CD4-positive, alpha-beta memory T cell (primary cell): Measurements from ENCODE around the gene CCNO. TPM values are rescaled to one million over a fixed set of nuclear protein-coding genes. Genes with fewer than 3 reads are reported as not detected.
A peak's percentile ranks its signal among the peaks of the same experiment; 100 is the strongest.

Experiments used
- CTCF ChIA-PET: fragments of 350-600 bp; sonication (Branson Sonifier 250); formaldehyde crosslinking; loops from one replicate; lab custom pipeline; 2021; ENCODE audit warnings: inconsistent platforms; ENCODE audit not compliant: partially characterized antibody; lab: Charles Lee
- POLR2A ChIA-PET: fragments of 350-600 bp; sonication (Branson Sonifier 250); formaldehyde crosslinking; loops from one replicate; lab custom pipeline; 2021; ENCODE audit not compliant: partially characterized antibody; lab: Charles Lee
- DNase-seq, 5 donors: peaks; one replicate each; pipeline versions ENCODE4 v3.0.0 to v3.0.0-alpha.2; 2020 to 2022; ENCODE audit warnings: mixed read lengths in 1 of 5
- H3K27ac ChIP-seq: one replicate; pipeline ENCODE4 v1.7.0; 2013; ENCODE audit warnings: low read depth, low read length
- H3K27me3 ChIP-seq: 2 replicates; pipeline ENCODE4 v1.7.0; 2013; ENCODE audit warnings: mild to moderate bottlenecking, low read length, moderate library complexity; ENCODE audit not compliant: insufficient read depth
- H3K36me3 ChIP-seq: 2 replicates; pipeline ENCODE4 v1.7.0; 2013; ENCODE audit warnings: mild to moderate bottlenecking, low read length, moderate library complexity; ENCODE audit not compliant: insufficient read depth
- H3K4me1 ChIP-seq: 2 replicates; pipeline ENCODE4 v1.7.0; 2013; ENCODE audit warnings: mild to moderate bottlenecking, low read length, moderate library complexity; ENCODE audit not compliant: insufficient read depth
- H3K4me3 ChIP-seq, 2 donors: one replicate each; pipeline ENCODE4 v1.7.0; 2013; ENCODE audit warnings: low read length in 2 of 2, mild to moderate bottlenecking in 1 of 2
- H3K9me3 ChIP-seq, 2 donors: one replicate each; pipeline ENCODE4 v1.7.0; 2013; ENCODE audit warnings: low read length in 2 of 2, control low read depth in 1 of 2; ENCODE audit not compliant: control insufficient read depth in 1 of 2
- H3K27ac Mint-ChIP-seq, 7 donors: one replicate each; pipeline ENCODE4 v1.8.0; 2020 to 2021; ENCODE audit warnings: mixed read lengths in 7 of 7, mild to moderate bottlenecking in 6 of 7, inconsistent platforms in 3 of 7, moderate library complexity in 3 of 7
- H3K27me3 Mint-ChIP-seq, 2 donors: one replicate each; pipeline ENCODE4 v1.8.0; 2020 to 2021; ENCODE audit warnings: mixed read lengths in 2 of 2
- H3K36me3 Mint-ChIP-seq, 2 donors: one replicate each; pipeline ENCODE4 v1.8.0; 2020 to 2021; ENCODE audit warnings: mixed read lengths in 2 of 2, inconsistent platforms in 1 of 2, mild to moderate bottlenecking in 1 of 2
- H3K4me1 Mint-ChIP-seq, 4 donors: one replicate each; pipeline ENCODE4 v1.8.0; 2020 to 2021; ENCODE audit warnings: mixed read lengths in 4 of 4, mild to moderate bottlenecking in 1 of 4
- H3K4me3 Mint-ChIP-seq, 8 donors: one replicate each; pipeline ENCODE4 v1.8.0; 2020 to 2021; ENCODE audit warnings: mixed read lengths in 8 of 8, mild to moderate bottlenecking in 7 of 8, moderate library complexity in 6 of 8, inconsistent platforms in 3 of 8
- H3K9me3 Mint-ChIP-seq, 8 donors: one replicate each; pipeline ENCODE4 v1.8.0; 2020 to 2021; ENCODE audit warnings: mixed read lengths in 8 of 8, mild to moderate bottlenecking in 5 of 8, inconsistent platforms in 3 of 8, moderate library complexity in 1 of 8
- intact Hi-C: fragments of 100-400 bp; cut with micrococcal nuclease; formaldehyde crosslinking; loops from one replicate; pipeline ENCODE4 v1.15.1; 2023
- polyA plus RNA-seq, 2 donors: library from polyadenylated mRNA; unstranded; fragments of 300-500 nt; fragmentation: Illumina TruSeq; gene quantifications; one replicate each; pipeline ENCODE4 v1.2.3, GENCODE V29; 2021
- total RNA-seq, 2 experiments: library from RNA; stranded (reverse); gene quantifications; one replicate each; pipeline ENCODE4 v1.2.3, GENCODE V29; 2021

CCNO gene
- total and polyA plus RNA-seq, 4 experiments from 2014 or later, result not detected

DNA sequence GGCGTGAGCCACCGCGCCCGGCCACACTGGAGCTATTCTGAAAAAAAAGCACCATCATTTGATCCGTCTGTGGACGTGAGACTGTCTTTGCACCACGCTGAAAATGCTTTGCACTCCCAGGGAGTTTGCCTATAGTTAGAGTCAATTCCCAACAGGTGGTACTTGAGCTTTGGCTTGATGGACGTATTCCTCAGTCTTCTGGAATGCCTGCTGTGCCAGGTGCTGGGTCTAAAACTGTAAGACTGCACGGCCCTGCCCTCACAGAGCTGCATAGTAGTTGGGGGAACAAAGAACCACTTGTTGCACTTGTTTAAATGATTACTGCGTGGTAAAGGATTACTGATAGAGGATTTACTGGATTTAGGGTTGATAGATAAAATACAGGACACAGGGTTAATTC is 3.4 kb upstream of the CCNO start:
- no peak overlapping the region for H3K4me3 ChIP-seq
- H3K27me3 ChIP-seq, result peaks cover 24% of the 10 kb centered on the region
- intact Hi-C loops, result no loop called here
- H3K4me1 ChIP-seq, result peaks cover 20% of the 10 kb centered on the region
- H3K4me1 Mint-ChIP-seq, result peaks cover 10 to 23% (median 16%) of the 10 kb centered on the region in 4 donors
- POLR2A ChIA-PET, result no interaction called here
- H3K27me3 Mint-ChIP-seq, result peaks cover 26 to 27% of the 10 kb centered on the region in 2 donors
- CTCF ChIA-PET, result no interaction called here
- H3K27ac Mint-ChIP-seq, result no peak overlapping the region
- no peaks in the 10 kb centered on the region for H3K36me3 Mint-ChIP-seq
- no peaks in the 10 kb centered on the region for H3K9me3 ChIP-seq
- peak overlapping the region in 1 of 8 donors; percentile 20 for H3K4me3 Mint-ChIP-seq
- H3K9me3 Mint-ChIP-seq, result no peaks in the 10 kb centered on the region
- no peak for DNase-seq
- H3K27ac ChIP-seq, result no peak overlapping the region
- H3K36me3 ChIP-seq, result no peaks in the 10 kb centered on the region

DNA sequence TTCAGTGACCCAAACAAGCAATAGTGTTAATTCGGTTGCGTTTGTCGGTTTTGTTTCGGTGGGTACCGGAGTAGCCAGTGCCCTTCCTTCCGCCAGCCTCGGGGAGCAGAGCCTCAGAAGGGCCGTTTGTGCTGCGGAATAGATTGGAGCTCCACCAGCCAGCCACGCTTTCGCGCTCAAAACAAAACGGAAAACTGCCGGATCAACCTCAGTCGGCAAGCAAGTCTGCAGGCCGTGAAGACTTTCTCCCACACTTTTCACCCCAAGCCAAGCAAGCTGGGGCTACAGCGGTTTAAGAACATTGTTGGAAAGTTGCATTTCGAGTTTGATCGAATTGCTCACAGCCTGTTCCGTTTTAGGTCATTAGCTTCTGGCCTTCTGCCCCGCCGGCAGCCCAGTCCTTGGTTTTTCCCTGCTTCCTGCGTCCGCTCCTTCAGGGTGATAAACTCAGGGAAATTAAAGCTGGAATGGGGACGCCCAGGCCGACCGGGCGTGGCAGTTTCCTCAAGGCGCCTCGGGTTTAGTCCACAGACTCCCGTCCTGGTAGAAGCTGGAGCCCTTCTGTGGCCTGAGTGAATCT is 803 bp upstream of the CCNO start:
- Mint-ChIP-seq H3K9me3 (no peaks in the 10 kb centered on the region), H3K27me3 (peaks cover 43 to 51% of the 10 kb centered on the region in 2 donors)
- no peak for DNase-seq

DNA sequence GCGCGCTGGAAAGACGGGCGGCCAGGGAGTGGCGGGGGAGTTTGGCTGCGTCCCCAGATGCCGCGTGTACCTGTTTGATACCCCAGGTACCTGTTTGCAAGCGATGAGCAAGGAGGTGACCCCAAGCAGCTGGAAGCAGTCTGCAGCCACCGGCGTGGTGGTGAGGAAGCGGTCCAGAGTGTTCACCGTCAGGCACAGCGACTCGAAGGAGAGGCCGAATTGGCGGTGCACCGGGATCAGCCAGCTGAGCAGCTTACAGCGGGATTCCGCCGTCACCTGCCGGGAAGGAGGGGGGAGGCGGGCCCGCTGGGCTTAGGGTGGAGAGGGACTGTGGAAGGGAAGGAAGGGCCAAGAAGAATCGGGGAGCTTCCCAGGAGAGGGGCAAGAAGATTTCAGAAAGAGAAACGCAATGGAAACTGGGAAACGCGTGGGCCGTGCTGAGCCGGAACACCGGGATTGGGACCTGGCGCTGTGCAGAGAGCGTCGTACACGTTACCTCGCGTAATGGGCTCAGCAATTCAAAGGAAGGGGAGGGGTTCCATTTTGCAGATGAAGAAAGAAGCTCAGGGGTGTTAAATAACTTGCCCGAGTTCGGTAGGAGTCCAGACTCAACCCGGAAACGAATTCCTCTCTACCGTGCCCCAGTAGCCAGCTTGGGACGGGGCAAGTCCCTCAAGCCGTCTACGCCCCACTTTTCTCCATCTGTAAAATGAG is 980 bp downstream of the CCNO start:
- Histone ChIP-seq H3K4me3 (peak overlapping the region; percentile 42 to 46), H3K9me3 (no peaks in the 10 kb centered on the region), H3K4me1 (peaks cover 40% of the 10 kb centered on the region), H3K27me3 (peaks cover 63% of the 10 kb centered on the region), H3K36me3 (no peaks in the 10 kb centered on the region), H3K27ac (no peak overlapping the region)
- intact Hi-C loops, result loop anchor here (5.0 kb wide), 1 partner anchor 75 kb away; the partner anchor contains the start of genes DHX29 and MTREX
- ChIA-PET POLR2A (interaction anchor here (0.7 to 1.7 kb wide), 7 partner anchors 9 to 75 kb away, joined by 3 to 7 read pairs (median 4); partner anchors contain the start of genes DHX29 and MTREX), CTCF (interaction anchor here (0.6 to 1.6 kb wide), 7 partner anchors 14 to 314 kb away, joined by 3 to 5 read pairs (median 3); partner anchors contain the start of gene DHX29)
- peak overlapping the region in 2 of 7 donors; percentile 55 to 65 for H3K27ac Mint-ChIP-seq
- DNase-seq, result peak in 1 of 5 donors; percentile 9
- peaks cover 58 to 67% of the 10 kb centered on the region in 2 donors for H3K27me3 Mint-ChIP-seq
- H3K4me1 Mint-ChIP-seq, result peaks cover 22 to 45% (median 37%) of the 10 kb centered on the region in 4 donors
- no peaks in the 10 kb centered on the region for H3K9me3 Mint-ChIP-seq
- no peaks in the 10 kb centered on the region for H3K36me3 Mint-ChIP-seq
- H3K4me3 Mint-ChIP-seq, result peak overlapping the region; percentile 68 to 92 (median 86)

More for the DNA sequence above, 803 bp upstream of the CCNO start:
- Mint-ChIP-seq H3K27ac (peak overlapping the region in 3 of 7 donors; percentile 17 to 58 (median 53)), H3K4me3 (peak overlapping the region; percentile 80 to 94 (median 89)), H3K36me3 (no peaks in the 10 kb centered on the region), H3K4me1 (peaks cover 18 to 38% (median 30%) of the 10 kb centered on the region in 4 donors)
- Histone ChIP-seq H3K4me1 (peaks cover 33% of the 10 kb centered on the region), H3K36me3 (no peaks in the 10 kb centered on the region), H3K27me3 (peaks cover 46% of the 10 kb centered on the region), H3K27ac (no peak overlapping the region), H3K9me3 (no peaks in the 10 kb centered on the region), H3K4me3 (peak overlapping the region; percentile 46 to 65)
- CTCF ChIA-PET, result interaction anchor here (1.2 to 1.7 kb wide), 3 partner anchors 10 to 62 kb away, joined by 4 to 6 read pairs (median 5); no protein-coding TSS in a partner anchor
- POLR2A ChIA-PET, result interaction anchor here (1.5 kb wide), 1 partner anchor 11 kb away, joined by 7 read pairs; no protein-coding TSS in a partner anchor
- intact Hi-C loops, result loop anchor here (5.0 kb wide), 1 partner anchor 73 kb away; the partner anchor contains the start of genes DHX29 and MTREX

DNA sequence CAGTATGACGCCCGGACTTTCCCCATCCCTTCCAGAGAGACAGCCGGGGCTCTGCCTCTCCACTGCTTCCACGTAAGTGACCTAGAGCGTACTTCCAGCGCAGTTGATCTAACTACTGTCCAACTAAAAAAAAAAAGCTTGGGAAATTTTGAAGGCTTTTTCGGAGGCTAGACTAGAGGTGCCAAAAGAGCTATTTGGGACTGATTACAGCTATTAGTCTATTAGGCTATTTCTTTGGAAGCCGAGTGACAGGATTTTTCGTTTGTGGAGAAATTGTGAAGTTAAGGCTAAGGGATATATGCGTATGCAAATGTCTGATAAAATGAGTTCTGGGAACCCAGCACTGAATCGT is 1.5 kb downstream of the CCNO start:
- Histone ChIP-seq H3K36me3 (no peaks in the 10 kb centered on the region), H3K9me3 (no peaks in the 10 kb centered on the region), H3K4me3 (peak overlapping the region in 1 of 2 donors; percentile 46), H3K4me1 (peaks cover 42% of the 10 kb centered on the region), H3K27me3 (peaks cover 64% of the 10 kb centered on the region), H3K27ac (no peak overlapping the region)
- Mint-ChIP-seq H3K4me1 (peaks cover 22 to 45% (median 37%) of the 10 kb centered on the region in 4 donors), H3K9me3 (no peaks in the 10 kb centered on the region), H3K4me3 (peak overlapping the region; percentile 79 to 92 (median 86)), H3K36me3 (no peaks in the 10 kb centered on the region), H3K27me3 (peaks cover 58 to 67% of the 10 kb centered on the region in 2 donors), H3K27ac (peak overlapping the region in 2 of 7 donors; percentile 46 to 55)
- ChIA-PET POLR2A (interaction anchor here (0.7 to 1.7 kb wide), 4 partner anchors 11 to 76 kb away, joined by 3 to 6 read pairs (median 4); partner anchors contain the start of genes DHX29 and MTREX), CTCF (interaction anchor here (0.6 to 1.6 kb wide), 5 partner anchors 16 to 314 kb away, joined by 3 to 4 read pairs (median 3); no protein-coding TSS in a partner anchor)
- no peak for DNase-seq
- intact Hi-C loops, result loop anchor here (2.0 to 5.0 kb wide), 2 partner anchors 59 to 75 kb away; partner anchors contain the start of genes CDC20B, DHX29 and MTREX

DNA sequence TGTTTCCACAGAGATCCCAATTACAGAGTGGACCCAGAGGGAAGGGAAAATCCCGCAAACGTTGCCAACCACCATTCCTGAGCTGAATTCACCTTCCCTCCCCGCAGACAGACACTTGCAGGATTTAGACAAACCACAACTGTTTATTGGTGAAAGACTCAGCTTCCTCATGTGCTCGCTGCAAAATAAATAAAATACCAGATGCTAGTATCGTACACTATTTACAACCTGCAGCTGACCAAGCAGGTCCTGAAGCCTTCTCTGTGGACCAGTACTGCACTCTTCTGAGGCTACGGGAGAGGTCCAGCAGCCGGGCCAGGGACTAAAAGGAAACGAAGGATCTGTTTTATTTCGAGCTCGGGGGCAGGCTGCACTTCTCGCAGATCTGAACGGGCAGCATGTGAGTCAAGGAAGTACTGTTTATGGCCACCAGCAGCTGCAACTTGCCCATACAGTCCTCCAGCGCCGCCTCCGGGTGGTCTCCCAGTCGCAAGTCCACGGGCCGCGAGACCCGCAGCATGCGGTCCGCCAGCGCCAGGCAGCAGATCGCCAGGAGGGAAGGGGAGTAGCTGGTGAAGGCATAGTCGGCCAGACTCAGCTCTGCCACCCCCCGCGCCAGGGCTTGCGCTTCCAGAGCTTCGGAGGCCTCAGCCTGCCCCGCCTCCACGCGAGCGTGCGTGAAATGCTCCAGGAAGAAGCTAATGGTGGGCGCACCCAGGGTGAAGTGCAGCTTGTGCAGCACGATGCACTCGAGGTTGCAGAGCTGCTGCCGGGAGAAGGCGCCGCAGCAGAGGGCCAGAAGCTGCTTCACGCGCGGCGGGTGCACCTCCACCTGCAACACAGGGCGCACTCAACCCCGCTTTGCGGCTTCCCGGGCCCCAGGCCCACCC is 2.1 kb downstream of the CCNO start:
- H3K9me3 ChIP-seq, result no peaks in the 10 kb centered on the region
- peaks cover 56 to 64% of the 10 kb centered on the region in 2 donors for H3K27me3 Mint-ChIP-seq
- peak in 3 of 5 donors; percentile 22 to 51 (median 26) for DNase-seq
- intact Hi-C loops, result loop anchor here (2.0 to 5.0 kb wide), 2 partner anchors 58 to 76 kb away; partner anchors contain the start of genes CDC20B, DHX29 and MTREX
- no peaks in the 10 kb centered on the region for H3K36me3 ChIP-seq
- CTCF ChIA-PET, result interaction anchor here (0.8 to 1.5 kb wide), 3 partner anchors 16 to 288 kb away, joined by 3 to 4 read pairs (median 3); no protein-coding TSS in a partner anchor
- peaks cover 48% of the 10 kb centered on the region for H3K4me1 ChIP-seq
- no peak overlapping the region for H3K27ac ChIP-seq
- peaks cover 60% of the 10 kb centered on the region for H3K27me3 ChIP-seq
- peak overlapping the region in 1 of 2 donors; percentile 35 for H3K4me3 ChIP-seq
- H3K36me3 Mint-ChIP-seq, result no peaks in the 10 kb centered on the region
- H3K27ac Mint-ChIP-seq, result peak overlapping the region in 1 of 7 donors; percentile 55
- peaks cover 24 to 47% (median 38%) of the 10 kb centered on the region in 4 donors for H3K4me1 Mint-ChIP-seq
- H3K4me3 Mint-ChIP-seq, result peak overlapping the region; percentile 79 to 92 (median 86)
- no peaks in the 10 kb centered on the region for H3K9me3 Mint-ChIP-seq
- POLR2A ChIA-PET, result interaction anchor here (0.9 to 1.7 kb wide), 3 partner anchors 20 to 76 kb away, joined by 3 to 6 read pairs (median 3); partner anchors contain the start of genes DHX29 and MTREX

DNA sequence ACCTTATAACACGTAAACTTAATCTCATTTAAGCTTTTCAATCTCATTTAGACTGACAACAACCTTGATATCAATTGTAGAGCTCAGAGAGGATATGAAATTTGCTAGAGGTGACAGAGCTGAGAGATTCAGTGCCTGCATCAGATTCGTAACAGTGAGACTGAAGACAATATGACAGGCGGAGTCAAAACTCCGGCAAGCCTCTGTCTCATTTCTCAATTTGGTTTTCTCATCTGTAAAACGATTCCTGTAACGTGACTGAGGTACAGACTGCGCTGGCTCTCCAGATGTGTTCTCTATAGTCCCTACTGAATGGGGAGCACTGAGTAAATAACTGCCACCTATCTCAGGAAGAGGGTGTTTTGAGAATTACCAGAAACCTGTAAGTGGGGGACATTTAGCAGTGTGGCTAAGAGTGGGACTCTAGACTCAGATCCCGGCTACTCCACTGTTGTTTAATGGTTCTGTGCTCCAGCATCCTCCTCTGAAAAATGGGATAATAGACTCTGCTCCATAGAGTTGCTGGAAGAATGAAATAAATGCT is 3.2 kb downstream of the CCNO start:
- H3K9me3 Mint-ChIP-seq, result no peaks in the 10 kb centered on the region
- no peak for DNase-seq
- Histone ChIP-seq H3K27ac (no peak overlapping the region), H3K9me3 (no peaks in the 10 kb centered on the region), H3K36me3 (no peaks in the 10 kb centered on the region), H3K4me3 (no peak overlapping the region), H3K4me1 (peaks cover 51% of the 10 kb centered on the region), H3K27me3 (peaks cover 71% of the 10 kb centered on the region)
- no peaks in the 10 kb centered on the region for H3K36me3 Mint-ChIP-seq
- intact Hi-C loops, result loop anchor here (2.0 to 5.0 kb wide), 2 partner anchors 57 to 77 kb away; partner anchors contain the start of genes CDC20B, DHX29 and MTREX
- H3K4me3 Mint-ChIP-seq, result peak overlapping the region in 2 of 8 donors; percentile 49 to 92
- H3K4me1 Mint-ChIP-seq, result peaks cover 25 to 57% (median 40%) of the 10 kb centered on the region in 4 donors
- H3K27ac Mint-ChIP-seq, result peak overlapping the region in 1 of 7 donors; percentile 55
- peaks cover 68 to 72% of the 10 kb centered on the region in 2 donors for H3K27me3 Mint-ChIP-seq
- CTCF ChIA-PET, result interaction anchor here (1.1 kb wide), 1 partner anchor 17 kb away, joined by 4 read pairs; no protein-coding TSS in a partner anchor
- POLR2A ChIA-PET, result no interaction called here
